Measurements from ENCODE around the gene PLEKHG7.
"Not testable (repeated sequence)": the region's sequence is repeated elsewhere in the genome, so short reads cannot be mapped to it uniquely, and the experiment has no call there.

DNA sequence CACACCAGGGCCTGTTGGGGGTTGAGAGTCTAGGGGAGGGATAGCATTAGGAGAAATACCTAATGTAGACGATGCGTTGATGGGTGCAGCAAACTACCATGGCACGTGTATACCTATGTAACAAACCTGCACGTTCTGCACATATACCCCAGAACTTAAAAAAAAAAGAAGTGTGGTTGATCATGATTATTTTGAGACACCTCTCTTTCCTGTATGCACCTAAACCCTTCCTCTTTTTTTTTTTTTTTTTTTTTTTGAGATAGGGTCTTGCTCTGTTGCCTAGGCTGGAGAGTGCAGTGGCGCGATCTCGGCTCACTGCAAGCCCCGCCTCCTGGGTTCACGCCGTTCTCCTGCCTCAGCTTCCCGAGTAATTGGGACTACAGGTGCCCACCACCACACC, 31.3 kb upstream of the PLEKHG7 start:
- not testable (repeated sequence) for TF ChIP-seq POLR2AphosphoS5 (IDR thresholded peaks at IDR 0.05; ENCODE audit: low read depth); JUNB (IDR thresholded peaks at IDR 0.05; ENCODE audit: unreplicated experiment)
- TF ChIP-seq, protein P1, sequence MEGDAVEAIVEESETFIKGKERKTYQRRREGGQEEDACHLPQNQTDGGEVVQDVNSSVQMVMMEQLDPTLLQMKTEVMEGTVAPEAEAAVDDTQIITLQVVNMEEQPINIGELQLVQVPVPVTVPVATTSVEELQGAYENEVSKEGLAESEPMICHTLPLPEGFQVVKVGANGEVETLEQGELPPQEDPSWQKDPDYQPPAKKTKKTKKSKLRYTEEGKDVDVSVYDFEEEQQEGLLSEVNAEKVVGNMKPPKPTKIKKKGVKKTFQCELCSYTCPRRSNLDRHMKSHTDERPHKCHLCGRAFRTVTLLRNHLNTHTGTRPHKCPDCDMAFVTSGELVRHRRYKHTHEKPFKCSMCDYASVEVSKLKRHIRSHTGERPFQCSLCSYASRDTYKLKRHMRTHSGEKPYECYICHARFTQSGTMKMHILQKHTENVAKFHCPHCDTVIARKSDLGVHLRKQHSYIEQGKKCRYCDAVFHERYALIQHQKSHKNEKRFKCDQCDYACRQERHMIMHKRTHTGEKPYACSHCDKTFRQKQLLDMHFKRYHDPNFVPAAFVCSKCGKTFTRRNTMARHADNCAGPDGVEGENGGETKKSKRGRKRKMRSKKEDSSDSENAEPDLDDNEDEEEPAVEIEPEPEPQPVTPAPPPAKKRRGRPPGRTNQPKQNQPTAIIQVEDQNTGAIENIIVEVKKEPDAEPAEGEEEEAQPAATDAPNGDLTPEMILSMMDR (conservative IDR thresholded peaks at IDR 0.05; ENCODE audit: low read depth in 2 of 2): not testable (repeated sequence)
